NCI-H345 treated with DMSO at 0.1 percent for 48 hours (cell line): ENCODE results near the gene TUBB4A.

Experiments used
- DNase-seq: peaks from one replicate; lab custom pipeline; 2025; ENCODE audit not compliant: unreplicated experiment; lab: John Stamatoyannopoulos, UW

The TUBB4A gene

DNA sequence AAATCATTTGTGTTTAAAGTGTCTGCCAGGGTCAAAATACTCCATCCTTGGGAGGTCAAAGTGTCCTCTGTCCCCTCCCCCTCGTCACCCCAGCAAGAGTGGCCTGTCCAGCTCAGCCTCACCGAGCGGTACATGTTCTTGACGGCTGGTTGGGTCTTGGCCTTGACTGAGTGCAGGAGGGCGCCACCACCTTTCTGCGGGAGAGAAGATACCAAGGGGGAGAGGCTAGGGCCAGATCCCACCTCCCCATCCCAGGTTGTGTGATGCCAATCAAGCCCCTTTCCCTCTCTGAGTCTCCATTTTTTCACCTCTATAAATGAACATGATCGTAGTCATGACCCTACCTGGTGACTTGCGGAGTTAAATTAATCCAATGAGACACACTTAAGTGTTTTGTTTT lies 31.9 kb downstream of the TUBB4A start:
- no peak for DNase-seq

DNA sequence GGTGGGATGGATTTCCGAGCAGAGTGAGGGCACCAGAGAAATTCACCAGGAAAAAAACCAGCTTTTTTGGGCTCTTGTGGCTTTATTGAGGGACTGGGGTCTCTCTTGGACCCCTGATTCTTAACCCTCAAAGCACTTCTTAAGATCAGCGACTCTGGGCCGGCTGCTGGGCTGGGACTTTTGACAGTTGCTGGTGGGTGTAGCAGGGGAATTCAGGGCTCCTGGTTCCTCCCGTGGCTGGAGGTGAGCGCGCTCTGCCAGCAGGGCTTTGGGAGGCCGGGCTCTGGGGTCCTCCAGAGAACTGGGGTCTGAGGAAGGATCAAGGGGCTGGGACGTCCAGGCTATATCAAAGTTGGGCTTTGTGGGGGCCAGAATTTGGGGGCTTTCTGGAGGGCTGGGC lies 34.7 kb downstream of the TUBB4A start:
- no peak for DNase-seq

GRCh38 chr19:6466526-6467248 lies 35.4 kb downstream of the TUBB4A start:
- DNase-seq, result no peak

DNA sequence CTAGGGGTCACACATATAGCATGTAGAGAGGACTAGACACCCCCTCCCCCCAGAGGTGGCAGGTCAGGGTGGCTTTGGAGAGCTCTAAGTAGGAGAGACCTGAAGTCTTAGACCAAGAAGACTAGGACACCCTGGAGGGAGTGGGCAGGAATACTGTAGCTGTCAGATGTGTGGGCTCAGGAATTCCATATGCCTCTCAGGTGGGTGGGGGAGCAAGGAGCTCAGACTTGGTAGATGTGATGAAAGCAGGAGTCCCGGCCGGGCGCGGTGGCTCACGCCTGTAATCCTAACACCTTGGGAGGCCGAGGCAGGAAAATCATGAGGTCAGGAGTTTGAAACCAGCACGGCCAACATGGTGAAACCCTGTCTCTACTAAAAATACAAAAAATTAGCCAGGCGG lies 36.4 kb downstream of the TUBB4A start:
- no peak for DNase-seq

GRCh38 chr19:6465006-6465405 lies 37.1 kb downstream of the TUBB4A start:
- no peak for DNase-seq

DNA sequence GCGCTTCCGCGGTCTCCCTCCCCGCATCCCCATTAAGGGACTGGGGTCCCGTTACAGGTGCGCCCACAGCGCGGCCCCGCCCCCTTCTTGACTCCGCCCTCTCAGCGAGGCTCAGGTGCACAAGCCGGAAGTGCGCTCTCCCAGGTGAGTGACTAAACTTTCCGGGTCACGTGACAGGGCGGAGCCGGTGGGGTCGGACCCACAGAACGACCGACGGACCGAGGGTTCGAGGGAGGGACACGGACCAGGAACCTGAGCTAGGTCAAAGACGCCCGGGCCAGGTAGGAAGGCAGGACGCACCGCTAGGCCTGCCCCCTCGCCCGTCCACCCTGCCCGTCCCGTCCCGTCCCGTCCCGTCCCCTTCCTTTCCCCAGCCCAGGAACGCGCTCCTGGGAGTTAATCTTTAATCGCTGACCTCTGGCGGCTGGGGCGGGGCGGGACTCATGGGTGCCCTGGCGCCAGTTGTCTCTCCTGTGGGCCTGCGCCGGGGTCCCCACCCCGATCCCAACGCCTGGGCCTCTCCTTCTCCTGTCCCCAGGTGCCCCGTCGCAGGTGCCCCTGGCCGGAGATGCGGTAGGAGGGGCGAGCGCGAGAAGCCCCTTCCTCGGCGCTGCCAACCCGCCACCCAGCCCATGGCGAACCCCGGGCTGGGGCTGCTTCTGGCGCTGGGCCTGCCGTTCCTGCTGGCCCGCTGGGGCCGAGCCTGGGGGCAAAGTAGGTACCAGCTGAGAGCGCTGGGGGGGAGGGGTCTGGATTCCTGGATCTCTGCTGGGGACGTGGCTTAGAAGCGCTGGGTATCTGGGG lies 37.8 kb downstream of the TUBB4A start, which contains the start of gene CRB3:
Gene CRB3 (plus strand): TSS at position 202 of the 804 bp plus-strand sequence. CDS start 431 bp downstream, at position 633.
- DNase-seq, result peak; percentile 67

DNA sequence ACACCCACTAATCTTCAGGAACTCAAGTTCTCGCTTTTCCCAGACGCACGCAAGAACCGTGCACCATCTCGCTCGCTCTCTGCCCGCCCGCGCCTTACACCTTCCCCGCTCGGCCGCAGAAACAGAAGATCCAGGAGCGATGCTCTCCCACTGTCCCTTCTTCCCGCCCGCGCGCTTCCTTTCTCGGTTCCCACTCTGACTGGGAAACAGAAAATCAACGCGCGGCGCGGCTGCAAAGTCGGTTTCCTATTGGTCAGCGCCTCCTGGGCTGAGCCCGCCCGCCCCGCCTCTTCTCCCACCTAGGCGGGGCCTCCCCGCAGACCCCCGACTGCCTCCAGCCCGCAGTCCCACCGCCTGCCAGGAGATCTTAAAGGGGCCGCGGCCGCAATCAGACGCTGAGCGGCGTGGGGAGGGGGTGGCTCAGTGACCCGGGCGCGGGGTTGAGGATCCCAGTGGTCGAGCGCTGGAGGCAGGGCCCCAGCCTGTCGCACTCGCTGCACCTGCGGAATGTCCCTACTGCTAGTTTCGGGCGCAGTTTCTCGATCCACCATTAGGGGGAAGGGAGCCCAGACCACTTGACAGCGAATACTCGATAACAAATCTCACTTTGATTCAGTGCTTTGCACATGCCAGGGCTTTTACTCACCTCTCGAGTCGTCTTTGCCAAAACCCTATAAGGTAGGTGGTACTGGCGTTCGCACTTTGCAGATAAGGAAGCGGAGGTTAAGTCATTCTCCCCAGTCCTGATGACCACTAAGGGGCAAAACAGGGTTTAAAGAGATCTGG lies 41.8 kb downstream of the TUBB4A start:
- DNase-seq, result peak; percentile 95

DNA sequence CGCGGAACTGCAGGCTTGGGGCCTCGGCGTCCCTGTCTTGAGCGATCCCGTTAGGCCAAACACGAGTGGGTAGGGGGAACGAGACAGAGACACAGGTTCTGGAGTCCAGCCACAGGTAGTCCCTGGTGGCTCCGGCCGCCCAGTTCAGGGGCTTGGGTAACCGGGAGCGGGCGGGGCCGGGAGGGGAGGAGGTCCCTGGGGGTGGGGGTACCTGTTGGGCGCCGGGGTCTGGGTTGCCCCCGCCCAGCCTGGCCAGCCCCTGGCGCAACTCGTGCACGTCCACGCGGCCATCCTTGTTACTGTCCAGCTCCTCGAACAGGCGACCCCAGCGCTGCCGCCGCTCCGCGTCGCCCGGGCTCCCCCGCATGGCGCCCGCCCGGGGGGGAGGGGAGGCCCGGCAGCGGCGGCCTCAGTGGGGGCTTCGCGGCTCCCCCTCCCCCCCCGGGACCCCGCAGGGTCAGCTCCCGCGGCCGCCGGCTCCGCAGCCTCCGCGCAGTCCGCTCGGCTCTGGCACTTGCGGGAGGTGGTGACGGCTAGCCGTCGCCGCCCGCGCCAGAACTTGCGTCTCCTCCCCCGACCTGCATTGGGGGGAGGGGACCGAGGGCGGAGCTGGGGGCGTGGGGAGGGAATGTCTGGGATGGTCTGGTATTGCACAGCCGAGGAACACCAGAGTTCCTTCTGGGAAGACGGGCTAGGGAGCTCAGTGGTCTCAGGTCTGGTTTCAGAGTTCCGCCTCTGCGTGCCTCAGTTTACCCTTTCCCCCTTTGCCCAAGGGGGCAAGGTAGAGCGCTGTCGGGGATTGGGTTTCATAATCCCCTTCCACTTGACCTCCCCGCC lies 42.6 kb downstream of the TUBB4A start, which contains the start of gene SLC25A23:
Gene SLC25A23 (minus strand): TSS at position 531 of the 837 bp plus-strand sequence. CDS start 164 bp downstream, at position 367.
- DNase-seq, result peak; percentile 71

DNA sequence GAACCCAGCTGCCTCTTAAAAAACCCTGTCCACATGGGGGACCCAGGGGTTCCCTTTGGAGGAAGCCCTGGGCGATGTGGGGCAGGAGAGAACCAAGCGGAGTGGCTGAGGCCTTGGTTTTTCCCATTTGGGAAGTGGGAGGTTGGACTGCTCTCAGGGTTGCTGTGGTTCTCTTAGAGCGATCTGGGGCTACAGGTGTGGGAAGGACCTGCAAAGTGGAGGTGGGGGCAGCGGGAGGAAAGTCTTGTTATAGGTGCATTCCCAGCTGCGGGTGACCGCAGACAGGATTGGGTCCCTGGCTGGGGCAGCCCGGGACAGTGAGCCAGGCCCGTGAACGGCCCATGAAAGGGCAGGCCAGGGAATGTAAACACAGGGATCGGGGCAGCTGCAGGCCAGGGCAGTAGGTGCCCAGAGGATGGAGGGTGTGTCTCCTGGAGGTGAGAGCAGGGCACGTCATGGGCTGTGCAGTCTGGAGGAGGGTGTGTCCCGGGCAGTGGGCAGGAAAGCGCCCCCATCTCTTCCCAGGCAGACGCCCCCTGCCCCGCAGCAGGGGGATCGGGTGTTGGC lies 43.3 kb downstream of the TUBB4A start:
- no peak for DNase-seq

DNA sequence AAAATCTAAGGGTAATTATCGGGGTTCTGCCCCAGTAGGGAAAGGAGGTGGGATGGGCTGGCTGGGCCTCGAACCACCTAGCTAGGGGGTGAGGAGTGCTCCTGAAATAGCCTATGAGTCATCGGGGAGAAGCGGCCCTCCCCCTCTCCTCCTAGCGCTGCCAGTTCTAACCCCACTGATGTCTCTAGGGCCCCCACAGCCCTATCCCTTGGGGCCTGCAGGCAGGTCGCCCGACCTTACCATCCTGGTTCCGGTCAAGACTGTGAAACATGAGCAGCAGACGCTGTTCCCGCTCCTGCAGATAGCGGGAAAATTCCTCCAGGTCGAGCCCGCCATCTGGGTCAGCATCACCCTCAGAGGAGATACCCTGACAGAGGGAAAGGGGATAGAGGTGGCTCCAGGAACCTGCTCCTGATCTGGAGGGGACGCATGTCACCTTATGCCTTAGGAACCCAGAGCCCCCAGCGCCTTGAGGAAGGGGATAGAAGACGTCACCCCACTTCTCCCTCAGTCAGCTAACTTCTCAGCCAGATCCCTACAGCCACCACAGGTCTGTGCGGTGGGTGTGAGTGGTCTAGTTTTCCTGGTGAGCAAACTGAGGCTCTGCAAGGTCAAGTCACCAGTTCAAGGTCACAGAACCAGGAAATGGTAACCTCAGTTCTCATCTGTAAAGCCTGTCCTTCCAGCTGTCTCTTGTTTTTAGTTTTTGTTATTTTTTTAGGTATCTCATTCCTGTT lies 44.0 kb downstream of the TUBB4A start:
- no peak for DNase-seq

DNA sequence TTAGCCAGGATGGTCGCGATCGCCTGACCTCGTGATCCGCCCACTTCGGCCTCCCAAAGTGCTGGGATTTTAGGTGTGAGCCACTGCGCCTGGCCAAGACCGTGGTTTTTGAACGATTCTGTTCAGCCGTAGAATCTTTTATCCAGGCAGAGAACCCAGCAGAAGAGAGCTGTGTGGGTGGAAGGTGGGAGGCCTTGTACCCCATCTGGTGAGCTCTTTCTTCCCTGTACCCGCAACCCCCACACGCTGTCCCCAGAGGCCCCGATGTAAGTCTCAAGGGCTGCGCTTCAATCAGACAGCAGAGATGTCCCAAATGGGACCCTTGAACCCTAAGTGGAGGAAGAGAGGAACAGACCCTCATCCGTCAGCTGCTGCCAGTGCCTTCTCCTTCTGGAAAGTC lies 46.2 kb downstream of the TUBB4A start:
- no peak for DNase-seq

DNA sequence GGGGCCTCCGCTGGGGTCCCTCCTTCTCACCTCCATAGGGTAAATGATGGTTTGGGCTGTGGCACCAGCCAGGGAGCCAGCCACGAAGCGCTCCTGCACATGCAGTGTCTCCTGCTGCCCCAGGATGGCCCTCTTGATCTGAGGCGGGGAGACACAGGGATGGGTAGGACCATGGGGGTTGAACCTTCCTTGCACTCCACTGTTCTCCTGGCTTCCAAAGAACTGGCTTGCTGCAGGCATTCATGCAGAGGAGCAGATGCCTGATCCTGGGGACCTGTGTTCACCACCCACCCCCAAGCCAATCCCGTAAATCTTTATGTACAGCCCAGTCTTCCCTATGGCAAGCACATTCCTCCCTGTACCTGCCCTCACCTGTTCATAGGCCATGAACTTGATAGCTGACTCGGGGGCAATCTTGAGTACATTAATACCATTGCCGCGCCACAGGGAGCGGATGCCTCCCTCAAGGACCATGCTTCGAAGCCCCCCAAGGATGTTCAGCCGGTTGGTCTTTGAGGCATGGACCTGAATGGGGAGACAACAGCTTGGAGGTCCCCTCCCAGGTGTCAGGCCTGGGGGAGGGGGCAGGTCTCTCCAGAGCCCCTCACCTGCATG lies 48.1 kb downstream of the TUBB4A start:
- DNase-seq, result no peak

DNA sequence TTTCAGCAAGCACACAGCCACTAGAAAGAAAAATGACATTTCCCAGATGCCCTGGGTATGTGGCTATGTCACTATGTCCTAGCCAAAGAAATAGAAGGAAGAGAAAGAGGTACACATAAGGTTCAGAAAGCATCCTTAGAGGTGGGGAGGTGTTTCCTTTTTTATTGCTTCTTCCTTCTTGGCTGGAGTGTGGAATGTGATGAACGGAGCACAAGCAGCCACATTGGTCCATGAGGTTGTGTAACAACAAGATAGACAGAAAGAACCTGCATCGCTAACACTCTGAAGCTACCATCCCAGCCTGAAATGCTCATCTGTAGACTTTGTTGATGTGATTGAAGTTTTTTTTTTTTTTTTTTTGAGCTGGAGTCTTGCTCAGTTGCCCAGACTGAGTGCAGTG lies 49.2 kb downstream of the TUBB4A start:
- no peak for DNase-seq

- no peak for DNase-seq
Observed at GRCh38 chr19:6452223-6452614, 49.9 kb downstream of the TUBB4A start.

GRCh38 chr19:6451583-6452222 lies 50.4 kb downstream of the TUBB4A start:
- no peak for DNase-seq

DNA sequence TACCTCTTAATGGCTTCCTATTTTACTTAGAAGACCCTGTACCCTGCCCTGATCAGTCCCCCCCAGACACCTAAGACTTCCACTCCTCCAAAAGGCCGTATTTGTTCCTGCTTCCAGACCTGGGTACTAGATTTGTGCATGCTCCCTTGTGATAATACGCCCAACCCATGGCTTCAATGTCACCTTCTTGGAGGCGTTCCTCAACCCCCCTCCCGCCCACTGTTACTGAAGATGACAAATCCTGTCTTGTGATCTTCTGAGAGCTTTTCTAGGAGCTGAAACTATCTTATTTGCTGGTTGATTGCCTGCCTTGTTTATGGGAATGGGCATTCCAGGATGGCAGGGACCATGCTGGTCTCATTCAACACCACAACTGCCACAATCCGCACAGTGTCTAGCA lies 51.9 kb downstream of the TUBB4A start:
- no peak for DNase-seq

- no peak for DNase-seq
Observed at GRCh38 chr19:6448045-6448444, 54.1 kb downstream of the TUBB4A start.

GRCh38 chr19:6446452-6446851 lies 55.7 kb downstream of the TUBB4A start:
- DNase-seq, result no peak
